Measurements from ENCODE around the gene OR2T1.

OR2T1 gene

GRCh38 chr1:248388426-248388825 lies 14.4 kb upstream of the OR2T1 start:
- no peak overlapping the region for H3K9ac ChIP-seq (ENCODE audit: low read length)
- H2AFZ ChIP-seq (ENCODE audit: low read length), result no peak overlapping the region
- H3K27ac ChIP-seq (ENCODE audit: low read depth, low read length, poor library complexity, severe bottlenecking), result no peak overlapping the region
- H3K9me3 ChIP-seq (ENCODE audit: low read length), result no peaks in the 10 kb centered on the region
- H3K79me2 ChIP-seq (ENCODE audit: insufficient read depth, low read length), result no peaks in the 10 kb centered on the region
- no peaks in the 10 kb centered on the region for H3K36me3 ChIP-seq (ENCODE audit: insufficient read depth, low read length)
- H3K4me1 ChIP-seq (ENCODE audit: insufficient read depth, low read length, severe bottlenecking), result no peaks in the 10 kb centered on the region
- no peak for TF ChIP-seq EZH2 (IDR thresholded peaks at IDR 0.05; ENCODE audit: borderline replicate concordance, low read length)
- no peak for TF ChIP-seq CTCF (IDR thresholded peaks at IDR 0.05; ENCODE audit: low read length)
- H3K4me2 ChIP-seq (ENCODE audit: low read length), result no peak overlapping the region
- no peaks in the 10 kb centered on the region for H3K27me3 ChIP-seq (ENCODE audit: insufficient read depth, low read length)
- H3K9me2 ChIP-seq (ENCODE audit: low read depth, low read length), result no peaks in the 10 kb centered on the region
- H4K20me1 ChIP-seq (ENCODE audit: insufficient read depth, low read length), result no peaks in the 10 kb centered on the region
- H3K4me3 ChIP-seq (ENCODE audit: low read depth, low read length, poor library complexity, severe bottlenecking), result no peak overlapping the region
- no peaks in the 10 kb centered on the region for H3F3A ChIP-seq (ENCODE audit: insufficient read depth, low read length)

DNA sequence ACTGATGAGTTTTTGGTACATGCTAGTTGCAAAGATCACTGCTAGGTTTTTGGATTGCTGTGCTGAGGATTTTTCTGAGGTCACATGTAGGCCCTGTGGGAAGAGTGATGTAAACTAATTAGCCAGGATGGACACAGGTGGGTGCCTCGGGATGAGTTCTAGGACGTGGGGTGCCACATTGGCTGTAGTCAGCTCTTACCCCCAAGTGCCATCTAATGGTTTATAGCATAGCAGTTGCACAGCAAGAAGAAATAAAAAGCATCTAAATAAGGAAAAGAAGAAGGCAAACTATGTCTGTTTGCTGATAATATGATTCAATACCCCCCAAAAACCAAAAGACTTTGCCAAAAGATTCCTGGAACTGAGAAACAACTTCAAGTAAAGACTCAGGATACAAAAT lies 9.8 kb upstream of the OR2T1 start:
- Histone ChIP-seq H3K36me3 (ENCODE audit: insufficient read depth, low read length) (no peaks in the 10 kb centered on the region), H3K4me2 (ENCODE audit: low read length) (no peak overlapping the region), H3K9ac (ENCODE audit: low read length) (no peak overlapping the region), H4K20me1 (ENCODE audit: insufficient read depth, low read length) (no peaks in the 10 kb centered on the region), H3K4me3 (ENCODE audit: low read depth, low read length, poor library complexity, severe bottlenecking) (no peak overlapping the region), H3K9me2 (ENCODE audit: low read depth, low read length) (no peaks in the 10 kb centered on the region), H3K4me1 (ENCODE audit: insufficient read depth, low read length, severe bottlenecking) (no peaks in the 10 kb centered on the region), H2AFZ (ENCODE audit: low read length) (no peak overlapping the region), H3K79me2 (ENCODE audit: insufficient read depth, low read length) (no peaks in the 10 kb centered on the region), H3K27me3 (ENCODE audit: insufficient read depth, low read length) (no peaks in the 10 kb centered on the region), H3F3A (ENCODE audit: insufficient read depth, low read length) (no peaks in the 10 kb centered on the region), H3K27ac (ENCODE audit: low read depth, low read length, poor library complexity, severe bottlenecking) (no peak overlapping the region), H3K9me3 (ENCODE audit: low read length) (no peaks in the 10 kb centered on the region)
- TF ChIP-seq EZH2 (IDR thresholded peaks at IDR 0.05; ENCODE audit: borderline replicate concordance, low read length) (no peak), CTCF (IDR thresholded peaks at IDR 0.05; ENCODE audit: low read length) (no peak)

GRCh38 chr1:248404024-248404423 lies 1.2 kb downstream of the OR2T1 start:
- Histone ChIP-seq H3K27ac (ENCODE audit: low read depth, low read length, poor library complexity, severe bottlenecking) (no peak overlapping the region), H3K4me2 (ENCODE audit: low read length) (no peak overlapping the region), H3K27me3 (ENCODE audit: insufficient read depth, low read length) (no peaks in the 10 kb centered on the region), H3K9me3 (ENCODE audit: low read length) (no peaks in the 10 kb centered on the region), H3K9ac (ENCODE audit: low read length) (no peak overlapping the region), H3K36me3 (ENCODE audit: insufficient read depth, low read length) (no peaks in the 10 kb centered on the region), H3K9me2 (ENCODE audit: low read depth, low read length) (no peaks in the 10 kb centered on the region), H3K4me1 (ENCODE audit: insufficient read depth, low read length, severe bottlenecking) (no peaks in the 10 kb centered on the region), H3K79me2 (ENCODE audit: insufficient read depth, low read length) (no peaks in the 10 kb centered on the region), H3K4me3 (ENCODE audit: low read depth, low read length, poor library complexity, severe bottlenecking) (no peak overlapping the region), H4K20me1 (ENCODE audit: insufficient read depth, low read length) (no peaks in the 10 kb centered on the region), H2AFZ (ENCODE audit: low read length) (no peak overlapping the region), H3F3A (ENCODE audit: insufficient read depth, low read length) (no peaks in the 10 kb centered on the region)
- TF ChIP-seq EZH2 (IDR thresholded peaks at IDR 0.05; ENCODE audit: borderline replicate concordance, low read length) (no peak), CTCF (IDR thresholded peaks at IDR 0.05; ENCODE audit: low read length) (peak; percentile 55)

All from OCI-LY1 (cell line).